DMS 273 treated with DMSO at 0.1 percent for 48 hours (cell line): Measurements from ENCODE around the gene POU1F1.
"Not testable (repeated sequence)": the region's sequence is repeated elsewhere in the genome, so short reads cannot be mapped to it uniquely, and the experiment has no call there.

Source experiments
- DNase-seq: peaks from one replicate; lab custom pipeline; 2025; lab: John Stamatoyannopoulos, UW

The POU1F1 gene

GRCh38 chr3:87250009-87250408 is 26.4 kb downstream of the POU1F1 start:
- DNase-seq, result no peak

- no peak for DNase-seq
Measured at GRCh38 chr3:87248831-87249230, 27.6 kb downstream of the POU1F1 start.

DNA sequence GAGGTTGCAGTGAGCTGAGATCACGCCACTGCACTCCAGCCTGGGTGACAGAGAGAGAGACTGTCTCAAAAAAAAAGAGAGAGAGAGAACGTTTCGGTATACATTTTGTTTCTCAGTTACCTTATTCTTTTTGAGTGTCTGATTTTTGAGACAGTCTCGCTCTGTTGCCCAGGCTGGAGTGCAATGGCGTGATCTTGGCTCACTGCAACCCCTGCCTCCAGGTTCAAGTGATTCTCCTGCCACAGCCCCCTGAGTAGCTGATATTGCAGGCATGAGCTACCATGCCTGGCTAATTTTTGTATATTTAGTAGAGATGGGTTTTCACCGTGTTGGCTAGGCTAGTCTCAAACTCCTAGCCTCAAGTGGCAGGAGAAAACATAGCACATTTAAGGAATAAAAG is 28.2 kb downstream of the POU1F1 start:
- DNase-seq, result not testable (repeated sequence)

- DNase-seq, result no peak
Measured at GRCh38 chr3:87247430-87247773, 29.0 kb downstream of the POU1F1 start.

GRCh38 chr3:87246662-87247429 is 29.5 kb downstream of the POU1F1 start:
- DNase-seq, result no peak

DNA sequence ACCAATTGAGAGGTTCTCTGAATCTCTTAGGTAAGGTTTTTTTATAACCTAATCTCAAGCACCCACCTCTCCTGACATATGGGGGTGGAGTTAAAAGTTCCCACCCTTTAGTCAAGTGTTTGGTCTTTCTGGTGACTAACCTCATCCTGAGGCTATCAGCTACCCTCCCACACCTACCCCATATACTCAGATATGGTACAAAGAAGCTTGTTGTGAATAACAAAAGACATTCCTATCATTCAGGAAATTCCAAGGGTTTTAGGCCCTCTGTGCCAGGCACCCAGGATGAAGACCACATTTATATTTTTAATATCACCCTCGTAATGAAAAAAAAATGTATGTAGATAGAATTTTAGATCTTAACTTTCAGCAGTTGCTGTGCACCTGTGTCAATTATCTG is 40.3 kb downstream of the POU1F1 start:
- DNase-seq, result no peak

GRCh38 chr3:87233805-87234204 is 42.6 kb downstream of the POU1F1 start:
- no peak for DNase-seq

- no peak for DNase-seq
Measured at GRCh38 chr3:87229113-87229512, 47.3 kb downstream of the POU1F1 start.

DNA sequence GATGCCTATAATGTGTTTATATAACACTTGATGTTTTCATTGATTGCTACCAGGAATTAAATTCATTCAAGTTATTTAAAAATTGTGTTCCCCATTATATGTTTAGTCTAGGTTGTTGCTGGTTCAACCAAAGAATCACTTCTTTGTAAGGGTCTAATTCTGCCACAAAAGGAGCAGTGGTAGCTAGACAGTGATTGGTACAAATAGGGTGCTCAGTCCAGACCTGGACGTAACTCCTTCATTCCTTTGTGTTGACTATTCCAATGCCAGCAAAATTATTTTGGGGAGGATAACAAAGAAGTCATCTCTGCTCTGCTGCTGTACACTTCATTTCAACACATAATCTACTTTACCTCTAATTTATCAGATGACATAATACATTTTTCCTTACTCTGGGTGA is 48.1 kb downstream of the POU1F1 start:
- DNase-seq, result no peak

DNA sequence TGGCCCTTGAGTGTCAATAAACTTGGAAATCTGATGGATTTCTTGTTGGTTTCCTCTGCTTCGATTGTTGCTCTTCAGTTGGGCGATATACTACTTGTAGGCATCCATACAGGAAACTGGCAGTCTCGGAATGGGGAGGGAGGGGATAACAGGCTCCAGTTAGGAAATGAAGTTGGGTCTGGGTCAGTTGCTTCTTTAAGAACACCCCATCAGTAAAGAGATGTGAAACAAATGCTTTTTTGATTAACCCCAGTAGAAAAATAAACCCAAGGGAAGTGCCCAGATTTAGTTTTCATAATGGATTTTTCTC is 48.6 kb downstream of the POU1F1 start:
- no peak for DNase-seq

DNA sequence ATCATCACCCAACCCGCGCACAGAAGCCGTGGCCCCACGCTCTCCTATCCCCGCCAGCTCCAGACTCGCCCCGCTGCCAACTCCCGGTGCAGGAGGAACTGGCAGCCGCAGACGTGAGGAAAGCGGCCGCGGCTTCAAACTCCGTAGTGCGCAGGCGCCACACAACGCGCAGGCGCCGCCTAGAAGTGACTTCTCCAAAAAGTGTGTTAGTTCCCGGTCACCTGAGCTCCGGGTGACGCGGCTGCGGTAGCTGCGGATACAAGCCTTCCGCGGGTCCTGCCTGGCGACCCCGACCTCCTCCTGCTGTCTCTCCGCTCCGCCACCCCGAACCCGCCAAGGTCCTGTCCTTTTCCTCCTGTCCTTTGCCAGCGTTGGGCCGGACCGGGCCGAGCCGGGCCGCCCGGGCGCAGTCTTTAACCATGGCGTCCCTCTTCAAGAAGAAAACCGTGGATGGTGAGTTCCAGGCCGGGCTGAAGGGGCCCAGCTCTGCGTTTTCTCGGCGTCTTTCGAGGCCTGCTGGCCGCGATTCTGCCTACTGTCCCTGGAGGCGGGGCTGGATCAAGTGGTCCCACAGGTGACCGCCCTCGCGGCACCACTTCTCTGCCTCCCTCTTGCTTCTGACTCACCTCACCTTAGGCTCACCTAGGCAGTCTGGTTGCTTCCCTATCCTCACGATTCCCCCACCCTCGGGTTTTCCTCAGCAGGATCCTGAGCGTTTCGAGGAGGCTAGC is 49.1 kb downstream of the POU1F1 start, which contains the start of gene CHMP2B:
TSS of gene CHMP2B (plus strand) at position 206 of the 731 bp plus-strand sequence. CDS start at position 420, 214 bp downstream.
- peak; percentile 15 for DNase-seq

DNA sequence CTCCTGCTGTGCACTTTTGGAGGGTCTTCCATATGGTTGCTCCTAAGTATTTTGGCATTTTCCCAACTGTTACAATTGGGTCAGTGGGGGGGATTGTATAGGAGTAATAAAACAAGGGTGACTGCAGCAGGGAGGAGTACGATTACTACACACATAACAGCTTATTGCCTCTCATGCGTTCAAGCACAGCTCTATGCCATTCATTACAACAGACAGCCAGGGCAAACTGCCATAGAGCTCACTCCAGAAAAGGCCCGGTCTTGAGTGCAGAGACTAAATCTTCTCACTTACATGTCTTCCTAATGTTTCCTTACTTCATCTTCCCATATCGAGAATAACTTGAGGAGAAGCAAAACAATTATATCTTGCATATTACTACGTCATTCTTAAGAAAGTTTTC is 50.7 kb downstream of the POU1F1 start:
- DNase-seq, result no peak

DNA sequence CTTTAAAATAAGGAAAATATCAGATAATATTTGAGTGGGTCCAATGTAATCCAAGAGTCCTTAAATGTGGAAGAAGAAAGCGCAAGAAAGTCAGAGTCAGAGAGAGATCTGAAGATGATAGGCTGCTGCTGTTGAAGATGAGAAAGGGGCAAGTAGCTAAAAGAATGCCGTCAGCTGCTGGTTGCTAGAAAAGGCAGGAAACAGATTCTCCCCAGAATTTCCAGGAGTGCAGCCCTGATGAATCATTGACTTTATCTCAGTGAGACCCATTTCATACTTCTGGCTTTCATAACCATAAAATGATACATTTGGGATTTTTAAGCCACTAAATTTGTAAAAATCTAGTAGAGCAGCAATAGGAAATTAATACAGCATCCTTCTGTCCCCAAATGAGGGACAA is 56.8 kb downstream of the POU1F1 start:
- DNase-seq, result no peak

DNA sequence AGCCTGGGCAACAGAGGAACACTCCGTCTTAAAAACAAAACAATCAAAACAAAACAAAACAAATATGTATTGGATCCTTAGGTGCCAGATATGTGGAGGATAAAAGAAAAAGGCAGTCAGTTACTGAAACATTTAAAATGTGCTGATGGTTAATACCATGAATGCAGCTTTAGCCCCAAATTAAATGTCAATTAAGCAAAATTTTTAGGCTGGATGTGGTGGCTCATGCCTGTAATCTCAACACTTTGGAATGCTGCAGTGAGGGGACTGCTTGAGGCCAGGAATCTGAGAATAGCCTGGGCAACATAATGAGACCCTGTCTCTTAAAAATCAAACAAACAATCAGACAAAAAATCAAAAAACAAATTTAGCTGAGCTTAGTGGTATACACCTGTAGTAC is 57.8 kb downstream of the POU1F1 start:
- DNase-seq, result no peak
